ENCODE results near the gene NRXN3. TPM values are rescaled to one million over a fixed set of nuclear protein-coding genes. Genes with fewer than 3 reads are reported as not detected.

The NRXN3 gene
- total RNA-seq, 2 experiments from 2014 or later, result not detected

- ChIA-PET CTCF (no interaction called here), POLR2A (no interaction called here)
- Mint-ChIP-seq H3K4me3 (no peak overlapping the region), H3K36me3 (ENCODE audit: low read depth) (no peaks in the 10 kb centered on the region), H3K27ac (no peak overlapping the region), H3K4me1 (no peaks in the 10 kb centered on the region), H3K27me3 (peaks cover 6% of the 10 kb centered on the region), H3K9me3 (no peaks in the 10 kb centered on the region)
- DNase-seq, result no peak
Measured at GRCh38 chr14:78653173-78653572, 483.0 kb downstream of the NRXN3 start.

- H3K4me3 Mint-ChIP-seq, result no peak overlapping the region
- no peak overlapping the region for H3K27ac Mint-ChIP-seq
- ChIA-PET POLR2A (no interaction called here), CTCF (no interaction called here)
- H3K9me3 Mint-ChIP-seq, result no peaks in the 10 kb centered on the region
- no peaks in the 10 kb centered on the region for H3K4me1 Mint-ChIP-seq
- no peaks in the 10 kb centered on the region for H3K36me3 Mint-ChIP-seq (ENCODE audit: low read depth)
- peaks cover 2% of the 10 kb centered on the region for H3K27me3 Mint-ChIP-seq
- DNase-seq, result no peak
Measured at GRCh38 chr14:78657451-78657850, 487.3 kb downstream of the NRXN3 start.

GRCh38 chr14:78664841-78665240 lies 494.7 kb downstream of the NRXN3 start:
- no peaks in the 10 kb centered on the region for H3K9me3 Mint-ChIP-seq
- no peaks in the 10 kb centered on the region for H3K4me1 Mint-ChIP-seq
- ChIA-PET POLR2A (no interaction called here), CTCF (no interaction called here)
- no peaks in the 10 kb centered on the region for H3K36me3 Mint-ChIP-seq (ENCODE audit: low read depth)
- no peak overlapping the region for H3K4me3 Mint-ChIP-seq
- peaks cover 4% of the 10 kb centered on the region for H3K27me3 Mint-ChIP-seq
- no peak overlapping the region for H3K27ac Mint-ChIP-seq
- no peak for DNase-seq

DNA sequence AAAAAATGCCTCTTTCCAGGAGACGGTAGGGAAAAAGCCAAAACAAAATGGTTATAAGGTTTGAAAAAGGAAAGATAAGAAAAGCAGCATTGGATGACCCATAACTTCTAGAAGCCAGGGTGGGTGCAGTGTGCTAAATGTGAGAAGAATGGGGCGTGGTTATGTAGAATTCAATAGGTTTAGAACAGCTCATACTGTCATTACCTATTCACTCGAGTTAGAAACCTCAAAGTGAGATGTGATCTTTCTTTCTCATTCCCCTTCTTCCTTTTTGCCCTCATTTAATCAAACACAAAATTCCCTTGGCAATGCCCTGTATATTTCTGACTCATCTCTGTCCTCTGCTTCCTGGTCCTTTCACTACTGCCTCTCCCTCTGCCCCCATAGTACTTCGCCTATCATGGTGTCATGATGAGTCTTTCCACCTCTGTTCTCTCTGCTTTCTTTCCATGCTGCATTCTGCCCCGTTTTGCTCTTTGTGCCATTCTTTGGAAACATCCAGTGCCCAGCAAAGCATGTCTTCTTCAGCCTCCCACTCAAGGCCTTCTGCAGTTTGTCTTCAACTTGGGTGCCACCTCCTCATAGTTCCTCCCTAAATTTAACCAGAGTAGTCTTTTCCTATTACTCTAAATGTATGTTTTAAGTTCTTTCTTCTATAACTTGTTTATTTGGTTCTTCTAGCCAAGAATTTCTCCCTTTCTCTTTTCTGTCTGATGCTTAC lies 496.3 kb downstream of the NRXN3 start:
- POLR2A ChIA-PET, result no interaction called here
- Mint-ChIP-seq H3K4me3 (no peak overlapping the region), H3K4me1 (no peaks in the 10 kb centered on the region)

DNA sequence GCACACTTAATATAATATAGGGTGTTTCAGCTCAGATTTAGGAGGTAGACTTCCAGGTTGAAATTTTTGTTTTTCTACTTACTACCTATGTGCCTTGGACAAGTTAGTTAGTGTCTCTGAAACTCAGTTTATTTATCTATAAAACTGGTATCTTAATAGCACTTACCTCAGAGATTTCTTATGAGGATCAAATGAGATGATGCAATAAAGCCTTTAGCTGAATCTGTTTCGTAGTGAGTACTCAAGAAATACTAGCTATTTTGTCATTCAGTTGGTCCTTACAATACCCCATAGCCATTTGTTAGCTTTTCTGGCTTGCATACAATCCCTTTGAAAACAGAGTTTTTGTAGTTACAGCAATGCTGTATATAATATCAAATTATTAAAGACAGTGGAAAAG lies 497.0 kb downstream of the NRXN3 start:
- CTCF ChIA-PET, result no interaction called here

More for the DNA sequence above, 496.3 kb downstream of the NRXN3 start:
- CTCF ChIA-PET, result interaction anchor here (0.6 kb wide), 1 partner anchor 144 kb away, joined by 4 read pairs; no protein-coding TSS in a partner anchor
- no peaks in the 10 kb centered on the region for H3K9me3 Mint-ChIP-seq
- H3K27ac Mint-ChIP-seq, result no peak overlapping the region
- DNase-seq, result no peak
- peaks cover 4% of the 10 kb centered on the region for H3K27me3 Mint-ChIP-seq
- no peaks in the 10 kb centered on the region for H3K36me3 Mint-ChIP-seq (ENCODE audit: low read depth)

GRCh38 chr14:78673845-78674244 lies 503.7 kb downstream of the NRXN3 start:
- POLR2A ChIA-PET, result no interaction called here
- no peak for DNase-seq
- Mint-ChIP-seq H3K4me3 (no peak overlapping the region), H3K27me3 (no peaks in the 10 kb centered on the region), H3K9me3 (no peaks in the 10 kb centered on the region), H3K27ac (no peak overlapping the region), H3K4me1 (no peaks in the 10 kb centered on the region), H3K36me3 (ENCODE audit: low read depth) (no peaks in the 10 kb centered on the region)
- CTCF ChIA-PET, result no interaction called here

More for the DNA sequence above, 497.0 kb downstream of the NRXN3 start:
- no peak overlapping the region for H3K27ac Mint-ChIP-seq
- POLR2A ChIA-PET, result no interaction called here
- no peaks in the 10 kb centered on the region for H3K9me3 Mint-ChIP-seq
- no peaks in the 10 kb centered on the region for H3K4me1 Mint-ChIP-seq
- DNase-seq, result no peak
- H3K4me3 Mint-ChIP-seq, result no peak overlapping the region
- H3K27me3 Mint-ChIP-seq, result peaks cover 4% of the 10 kb centered on the region
- H3K36me3 Mint-ChIP-seq (ENCODE audit: low read depth), result no peaks in the 10 kb centered on the region

DNA sequence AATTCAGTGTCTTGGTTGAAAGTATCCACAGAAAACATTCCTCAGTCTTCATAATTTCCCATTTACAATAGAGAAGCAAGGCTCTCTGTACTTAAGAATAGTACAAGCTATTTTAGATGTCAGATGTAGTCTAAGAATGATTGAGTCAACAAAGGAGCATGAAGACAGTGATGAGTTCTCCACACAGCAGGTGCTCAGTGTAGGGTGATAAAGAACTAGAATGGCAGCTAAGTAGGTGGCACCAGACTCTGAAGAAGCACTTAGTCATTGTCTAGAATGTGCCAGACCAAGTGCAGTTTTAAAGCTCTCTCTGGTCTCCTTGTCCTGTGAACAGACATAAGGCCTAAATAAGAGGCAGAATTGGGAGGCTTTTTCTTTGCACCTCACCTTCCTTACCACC lies 504.6 kb downstream of the NRXN3 start:
- Mint-ChIP-seq H3K4me3 (no peak overlapping the region), H3K27me3 (no peaks in the 10 kb centered on the region), H3K27ac (no peak overlapping the region), H3K9me3 (no peaks in the 10 kb centered on the region), H3K4me1 (no peaks in the 10 kb centered on the region), H3K36me3 (ENCODE audit: low read depth) (no peaks in the 10 kb centered on the region)
- no peak for DNase-seq
- CTCF ChIA-PET, result no interaction called here
- POLR2A ChIA-PET, result no interaction called here

DNA sequence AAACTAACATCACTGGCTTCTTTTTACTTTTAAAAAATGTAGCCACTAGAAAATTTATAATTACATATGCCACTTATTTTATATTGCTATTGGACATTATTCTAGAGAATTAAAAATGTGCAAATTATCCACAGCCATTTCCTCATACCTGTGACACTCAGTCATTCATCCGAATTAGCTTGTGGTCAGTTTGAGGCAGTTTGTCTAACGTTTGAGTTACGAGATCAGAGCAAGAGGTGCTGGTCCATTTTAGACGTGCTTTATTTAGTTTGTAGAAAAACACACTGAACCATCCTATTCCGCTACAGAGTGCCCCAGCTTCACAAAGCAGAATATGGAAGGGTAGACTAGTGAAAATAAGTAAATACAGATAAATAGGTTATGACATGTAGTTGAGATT lies 513.0 kb downstream of the NRXN3 start:
- Mint-ChIP-seq H3K27me3 (no peaks in the 10 kb centered on the region), H3K36me3 (ENCODE audit: low read depth) (no peaks in the 10 kb centered on the region), H3K4me1 (no peaks in the 10 kb centered on the region), H3K9me3 (no peaks in the 10 kb centered on the region), H3K4me3 (no peak overlapping the region), H3K27ac (no peak overlapping the region)
- DNase-seq, result no peak
- CTCF ChIA-PET, result no interaction called here
- POLR2A ChIA-PET, result no interaction called here

- POLR2A ChIA-PET, result no interaction called here
- H3K4me3 Mint-ChIP-seq, result no peak overlapping the region
- no peak for DNase-seq
- no peak overlapping the region for H3K27ac Mint-ChIP-seq
- H3K27me3 Mint-ChIP-seq, result no peaks in the 10 kb centered on the region
- CTCF ChIA-PET, result no interaction called here
- no peaks in the 10 kb centered on the region for H3K4me1 Mint-ChIP-seq
- no peaks in the 10 kb centered on the region for H3K36me3 Mint-ChIP-seq (ENCODE audit: low read depth)
- H3K9me3 Mint-ChIP-seq, result no peaks in the 10 kb centered on the region
Measured at GRCh38 chr14:78683981-78684380, 513.8 kb downstream of the NRXN3 start.

DNA sequence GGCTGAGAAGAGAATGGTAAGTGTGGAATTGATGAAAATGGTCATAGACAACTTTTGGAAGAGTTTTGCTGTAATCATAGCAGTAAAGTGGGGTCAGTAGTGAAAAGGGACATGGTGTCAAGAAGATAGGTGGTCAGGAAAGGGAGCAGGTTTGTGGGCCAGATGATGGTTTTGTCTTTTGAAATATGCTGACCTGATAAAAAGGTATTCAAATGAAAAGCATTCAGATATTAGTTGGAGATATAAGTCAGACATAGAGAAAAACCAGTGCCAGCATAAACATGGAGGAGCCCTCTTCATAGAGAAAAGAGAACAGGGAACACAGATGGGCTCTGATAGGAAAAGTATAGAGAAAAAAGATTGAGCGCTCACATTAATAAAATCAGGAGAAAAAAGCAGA lies 518.3 kb downstream of the NRXN3 start:
- H3K36me3 Mint-ChIP-seq (ENCODE audit: low read depth), result no peaks in the 10 kb centered on the region
- H3K4me3 Mint-ChIP-seq, result no peak overlapping the region
- ChIA-PET POLR2A (no interaction called here), CTCF (no interaction called here)
- no peaks in the 10 kb centered on the region for H3K9me3 Mint-ChIP-seq
- H3K27ac Mint-ChIP-seq, result no peak overlapping the region
- H3K27me3 Mint-ChIP-seq, result no peaks in the 10 kb centered on the region
- no peak for DNase-seq
- peaks cover 6% of the 10 kb centered on the region for H3K4me1 Mint-ChIP-seq

DNA sequence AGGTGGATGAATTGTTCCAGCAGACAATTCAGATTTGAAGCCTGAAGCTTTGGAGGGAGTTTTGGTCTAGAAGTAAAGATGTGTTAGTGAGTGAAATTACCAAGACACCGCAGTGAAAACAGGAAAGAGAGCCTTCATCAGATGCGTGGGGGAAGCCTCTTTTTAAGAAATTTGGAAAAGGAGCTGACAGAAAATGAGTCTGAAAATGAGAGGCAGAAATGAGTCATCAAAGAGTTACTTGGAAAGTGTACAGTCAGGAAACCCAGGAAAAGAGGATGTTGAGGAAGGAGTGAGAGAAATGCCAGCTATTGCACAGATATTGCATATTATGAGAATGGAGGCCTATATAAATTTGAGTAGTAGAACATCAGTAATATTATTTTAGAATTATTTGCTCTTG lies 520.7 kb downstream of the NRXN3 start:
- Mint-ChIP-seq H3K36me3 (ENCODE audit: low read depth) (no peaks in the 10 kb centered on the region), H3K4me3 (no peak overlapping the region), H3K27me3 (no peaks in the 10 kb centered on the region), H3K9me3 (no peaks in the 10 kb centered on the region), H3K4me1 (peaks cover 6% of the 10 kb centered on the region), H3K27ac (no peak overlapping the region)
- ChIA-PET CTCF (no interaction called here), POLR2A (no interaction called here)
- DNase-seq, result no peak

DNA sequence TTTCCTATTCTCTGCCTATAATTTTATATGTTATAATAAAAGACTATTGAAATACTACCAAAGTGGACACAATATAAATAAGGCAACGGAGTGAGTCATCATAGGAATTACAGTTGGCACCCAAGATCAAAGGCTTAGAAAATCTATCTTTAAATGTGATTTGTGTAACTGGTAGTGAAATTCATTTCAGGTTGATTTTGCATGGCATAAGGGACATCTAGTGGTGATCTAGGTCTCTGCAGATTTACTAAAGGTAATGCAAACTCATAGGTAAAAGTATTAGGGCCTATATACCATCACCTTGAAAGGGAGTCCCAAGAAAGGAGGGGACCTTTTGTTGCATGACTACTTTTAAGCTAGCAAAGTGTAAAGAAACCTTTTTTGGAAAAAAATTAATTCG lies 527.2 kb downstream of the NRXN3 start:
- Mint-ChIP-seq H3K4me1 (no peaks in the 10 kb centered on the region), H3K9me3 (no peaks in the 10 kb centered on the region), H3K36me3 (ENCODE audit: low read depth) (no peaks in the 10 kb centered on the region), H3K27me3 (no peaks in the 10 kb centered on the region), H3K27ac (no peak overlapping the region), H3K4me3 (no peak overlapping the region)
- no peak for DNase-seq
- CTCF ChIA-PET, result no interaction called here
- POLR2A ChIA-PET, result no interaction called here

DNA sequence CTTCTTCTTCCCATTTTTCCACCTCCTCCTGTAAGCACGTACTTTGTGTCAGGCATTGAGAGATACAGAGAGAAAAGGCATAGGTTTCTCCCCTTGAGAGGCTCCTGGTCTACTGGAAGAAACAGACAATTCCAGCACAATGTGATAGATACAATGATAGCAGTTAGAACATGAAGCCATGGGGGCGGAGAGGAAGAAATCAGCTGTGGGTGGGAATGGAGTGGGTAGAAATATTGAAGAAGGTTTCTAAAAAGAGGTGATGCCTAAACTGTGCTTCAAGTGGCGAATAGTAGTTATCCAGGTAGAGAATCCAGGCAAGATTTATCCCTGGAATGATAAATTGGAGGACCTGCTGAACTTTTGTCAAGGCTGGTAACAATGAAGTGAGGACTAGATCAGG lies 528.8 kb downstream of the NRXN3 start:
- H3K36me3 Mint-ChIP-seq (ENCODE audit: low read depth), result no peaks in the 10 kb centered on the region

DNA sequence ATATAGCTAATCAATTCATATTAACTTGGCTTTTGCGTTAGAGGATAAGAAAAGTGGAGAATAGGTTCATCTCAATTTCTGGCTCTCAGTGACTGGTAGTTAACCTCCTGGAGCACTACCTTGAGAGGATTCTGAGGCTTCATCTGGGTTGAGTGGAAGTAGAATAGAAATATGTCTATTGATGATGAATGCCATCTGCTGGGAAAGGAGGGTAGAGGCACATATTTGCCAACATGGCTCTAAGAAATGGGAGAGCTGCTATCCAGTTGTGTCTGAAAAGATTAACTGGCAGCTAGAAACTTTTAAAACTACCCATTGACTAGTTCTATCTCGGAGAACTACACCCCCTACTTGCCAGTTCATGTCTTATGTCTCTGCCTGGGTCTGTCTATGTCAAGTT lies 530.1 kb downstream of the NRXN3 start:
- Mint-ChIP-seq H3K9me3 (no peaks in the 10 kb centered on the region), H3K4me3 (no peak overlapping the region), H3K4me1 (no peaks in the 10 kb centered on the region), H3K27me3 (no peaks in the 10 kb centered on the region), H3K27ac (no peak overlapping the region), H3K36me3 (ENCODE audit: low read depth) (no peaks in the 10 kb centered on the region)
- no peak for DNase-seq
- ChIA-PET CTCF (no interaction called here), POLR2A (no interaction called here)

More for the DNA sequence above, 528.8 kb downstream of the NRXN3 start:
- CTCF ChIA-PET, result no interaction called here
- H3K27me3 Mint-ChIP-seq, result no peaks in the 10 kb centered on the region
- H3K4me1 Mint-ChIP-seq, result no peaks in the 10 kb centered on the region
- H3K27ac Mint-ChIP-seq, result no peak overlapping the region
- POLR2A ChIA-PET, result no interaction called here
- H3K4me3 Mint-ChIP-seq, result no peak overlapping the region
- H3K9me3 Mint-ChIP-seq, result no peaks in the 10 kb centered on the region
- DNase-seq, result no peak
